Keratinocyte (primary cell): ENCODE measurements around the gene ARHGAP40. TPM values are rescaled to one million over a fixed set of nuclear protein-coding genes. Genes with fewer than 3 reads are reported as not detected.

Experiments used
- DNase-seq: peaks from one replicate; pipeline ENCODE4 v3.0.0-alpha.2; 2011; ENCODE audit warnings: low read depth, missing footprints, low spot score
- FAIRE-seq: peaks from 2 replicates; lab custom pipeline; 2011; peaks lifted over from hg19 to GRCh38; lab: Jason Lieb, UNC
- H2AFZ ChIP-seq: 2 replicates; pipeline ENCODE4 v1.6.0; 2012; ENCODE audit warnings: low read length, control low read depth, inconsistent platforms; ENCODE audit not compliant: control insufficient read depth
- H3K27ac ChIP-seq: 2 replicates; pipeline ENCODE4 v1.5.1; 2011; ENCODE audit warnings: low read length; ENCODE audit not compliant: control insufficient read depth, insufficient read depth
- H3K27me3 ChIP-seq: 3 replicates; pipeline ENCODE4 v1.6.0; 2011; ENCODE audit warnings: low read length; ENCODE audit not compliant: control insufficient read depth, insufficient read depth; ENCODE audit errors: extremely low read depth
- H3K36me3 ChIP-seq, 2 experiments: 2 replicates in 1 of 2; 3 replicates in 1 of 2; pipeline ENCODE4 v1.5.1; 2011; ENCODE audit warnings: low read length in 2 of 2, mild to moderate bottlenecking in 1 of 2; ENCODE audit not compliant: control insufficient read depth in 2 of 2, insufficient read depth in 2 of 2; ENCODE audit errors: extremely low read depth in 1 of 2
- H3K4me1 ChIP-seq: 3 replicates; pipeline ENCODE4 v1.5.1; 2011; ENCODE audit warnings: low read length; ENCODE audit not compliant: control insufficient read depth, insufficient read depth; ENCODE audit errors: extremely low read depth
- H3K4me2 ChIP-seq: 3 replicates; pipeline ENCODE4 v1.6.0; 2011; ENCODE audit warnings: low read depth, low read length; ENCODE audit not compliant: control insufficient read depth, insufficient read depth; ENCODE audit errors: extremely low read depth
- H3K4me3 ChIP-seq, 3 experiments: fragments of 200-600 bp in 1 of 3; sonication (generic) in 1 of 3; 2 replicates in 2 of 3; 3 replicates in 1 of 3; pipeline ENCODE4 v1.5.1; 2011 to 2016; ENCODE audit warnings: low read length in 3 of 3, mild to moderate bottlenecking in 3 of 3, control low read depth in 2 of 3, inconsistent platforms in 1 of 3, low read depth in 1 of 3, mixed read lengths in 1 of 3, mixed run types in 1 of 3, moderate library complexity in 1 of 3; ENCODE audit not compliant: control insufficient read depth in 2 of 3, insufficient read depth in 2 of 3; ENCODE audit errors: extremely low read depth in 1 of 3
- H3K79me2 ChIP-seq: 2 replicates; pipeline ENCODE4 v1.6.0; 2012; ENCODE audit warnings: low read length; ENCODE audit not compliant: control insufficient read depth, insufficient read depth
- H3K9ac ChIP-seq: 3 replicates; pipeline ENCODE4 v1.6.0; 2011; ENCODE audit warnings: low read length; ENCODE audit not compliant: control insufficient read depth, insufficient read depth; ENCODE audit errors: extremely low read depth
- H3K9me1 ChIP-seq: 3 replicates; pipeline ENCODE4 v1.6.0; 2011; ENCODE audit warnings: low read length; ENCODE audit not compliant: control insufficient read depth, insufficient read depth; ENCODE audit errors: extremely low read depth
- H3K9me3 ChIP-seq: 2 replicates; pipeline ENCODE4 v1.5.1; 2012; ENCODE audit warnings: low read depth, low read length; ENCODE audit not compliant: control insufficient read depth
- H4K20me1 ChIP-seq: 3 replicates; pipeline ENCODE4 v1.6.0; 2011; ENCODE audit warnings: low read length; ENCODE audit not compliant: control insufficient read depth, insufficient read depth; ENCODE audit errors: extremely low read depth
- CTCF ChIP-seq, 3 experiments: IDR thresholded peaks in 1 of 3; conservative IDR thresholded peaks in 1 of 3; optimal IDR thresholded peaks in 1 of 3; 2 replicates in 2 of 3; 3 replicates in 1 of 3; pipeline versions ENCODE3 to v1.5.1; 2011; ENCODE audit warnings: low read length in 3 of 3, mild to moderate bottlenecking in 3 of 3, moderate library complexity in 2 of 3, control low read depth in 1 of 3, inconsistent platforms in 1 of 3; ENCODE audit not compliant: insufficient read depth in 2 of 3; ENCODE audit errors: extremely low read depth in 1 of 3
- EZH2 ChIP-seq: IDR thresholded peaks from one replicate; pipeline ENCODE4 v1.6.1; 2012; ENCODE audit warnings: inconsistent platforms, mild to moderate bottlenecking, low read length, moderate library complexity
- dilution Hi-C: fragments of 300-500 bp; cut with MboI; formaldehyde crosslinking; loops from one replicate; pipeline ENCODE4 v1.7.0; 2020; ENCODE audit warnings: low sequenced_read_pairs; ENCODE audit not compliant: extremely low pct_ligation_motif_present
- polyA plus RNA-seq, 5 experiments: library from polyadenylated mRNA; depleted of rRNA in 3 of 5; stranded (reverse) in 3 of 5; stranded (forward) in 1 of 5; unstranded in 1 of 5; fragments of >200 nt; gene quantifications; 1 replicate in 1 of 5; 2 replicates in 3 of 5; 3 replicates in 1 of 5; pipeline versions ENCODE4 v1.2.1 to v1.2.3, GENCODE V29; 2011 to 2012; ENCODE audit warnings: missing spikeins in 2 of 5, low read depth in 1 of 5, low replicate concordance in 1 of 5

The ARHGAP40 gene
- polyA plus RNA-seq, 1 donor (not counting 4 experiments of a cell fraction or from before 2014, with no cell fraction given): 1.0 TPM

DNA sequence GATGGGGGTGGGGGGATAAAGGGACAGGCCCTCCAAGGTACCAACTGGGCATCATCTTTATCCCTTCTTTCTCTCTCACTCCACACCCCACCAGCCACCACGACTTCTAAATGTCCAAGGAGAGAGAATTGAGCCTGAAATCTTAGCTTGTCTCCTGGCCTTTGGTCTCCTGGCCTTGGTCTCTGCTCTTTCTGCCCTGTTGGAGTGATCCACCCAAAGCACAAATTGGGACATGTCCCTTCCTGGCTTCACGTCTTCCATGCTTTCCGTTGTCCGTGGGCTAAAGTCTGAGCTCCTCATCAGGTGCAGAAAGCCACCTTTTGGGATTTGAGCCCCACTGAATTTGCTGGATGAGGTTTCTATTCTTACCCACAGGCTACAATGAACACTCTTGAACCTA lies 12.3 kb upstream of the ARHGAP40 start:
- Histone ChIP-seq H3K4me1 (no peaks in the 10 kb centered on the region), H3K27ac (no peak overlapping the region), H3K4me3 (no peak overlapping the region), H3K36me3 (no peaks in the 10 kb centered on the region), H3K9me3 (no peaks in the 10 kb centered on the region), H3K79me2 (no peaks in the 10 kb centered on the region), H4K20me1 (no peaks in the 10 kb centered on the region), H3K4me2 (no peak overlapping the region), H3K9me1 (no peaks in the 10 kb centered on the region), H3K9ac (no peak overlapping the region), H2AFZ (no peak overlapping the region), H3K27me3 (peaks cover 6% of the 10 kb centered on the region)
- dilution Hi-C loops: no loop called here
- DNase-seq (no peak), FAIRE-seq (no peak)
- TF ChIP-seq EZH2: no peak
- TF ChIP-seq CTCF (optimal IDR thresholded peaks at IDR 0.05 in 1 of 3, IDR thresholded peaks at IDR 0.05 in 1 of 3, conservative IDR thresholded peaks at IDR 0.05 in 1 of 3; ENCODE audit: extremely low read depth in 1 of 3, insufficient read depth in 2 of 3, low read length in 3 of 3): no peak

GRCh38 chr20:38589967-38590675 lies 11.5 kb upstream of the ARHGAP40 start:
- no peak overlapping the region for H3K4me2 ChIP-seq
- no peak for FAIRE-seq

More at GRCh38 chr20:38589967-38590675, 11.5 kb upstream of the ARHGAP40 start:
- dilution Hi-C loops: no loop called here
- TF ChIP-seq EZH2: no peak
- TF ChIP-seq CTCF (optimal IDR thresholded peaks at IDR 0.05 in 1 of 3, IDR thresholded peaks at IDR 0.05 in 1 of 3, conservative IDR thresholded peaks at IDR 0.05 in 1 of 3; ENCODE audit: extremely low read depth in 1 of 3, insufficient read depth in 2 of 3, low read length in 3 of 3): no peak
- H4K20me1 ChIP-seq: no peaks in the 10 kb centered on the region
- peaks cover 6% of the 10 kb centered on the region for H3K27me3 ChIP-seq
- H3K9me1 ChIP-seq: no peaks in the 10 kb centered on the region
- no peak overlapping the region for H3K27ac ChIP-seq
- no peaks in the 10 kb centered on the region for H3K4me1 ChIP-seq
- H3K36me3 ChIP-seq: no peaks in the 10 kb centered on the region
- no peaks in the 10 kb centered on the region for H3K79me2 ChIP-seq
- H3K9me3 ChIP-seq: no peaks in the 10 kb centered on the region
- H3K9ac ChIP-seq: no peak overlapping the region
- no peak for DNase-seq
- no peak overlapping the region for H2AFZ ChIP-seq
- no peak overlapping the region for H3K4me3 ChIP-seq
